Transverse colon (tissue), 4 donors: Measurements from ENCODE around the gene CA6. TPM values are rescaled to one million over a fixed set of nuclear protein-coding genes. Genes with fewer than 3 reads are reported as not detected.

Experiments used
- DNase-seq: peaks from one replicate; pipeline ENCODE4 v3.0.0-alpha.2; 2019
- H3K27ac ChIP-seq, 4 donors: fragments of 200-600 bp; sonication (generic); 2 replicates each; pipeline ENCODE4 v1.5.1; 2016 to 2018; ENCODE audit warnings: inconsistent platforms in 4 of 4
- H3K27me3 ChIP-seq: fragments of 200-600 bp; sonication (generic); 2 replicates; pipeline ENCODE4 v1.5.1; 2017; ENCODE audit warnings: inconsistent platforms
- H3K36me3 ChIP-seq, 4 donors: fragments of 200-600 bp; sonication (generic); 2 replicates each; pipeline ENCODE4 v1.5.1; 2017 to 2019; ENCODE audit warnings: inconsistent platforms in 4 of 4
- H3K4me1 ChIP-seq, 4 donors: fragments of 200-600 bp; sonication (generic); 2 replicates each; pipeline ENCODE4 v1.5.1; 2017 to 2020; ENCODE audit warnings: inconsistent platforms in 4 of 4
- H3K4me3 ChIP-seq, 4 donors: fragments of 200-600 bp; sonication (generic); 1 replicate in 1 of 4; 2 replicates in 3 of 4; pipeline versions ENCODE4 v1.5.1 to v1.6.1; 2017 to 2019; ENCODE audit warnings: inconsistent platforms in 4 of 4
- H3K9me3 ChIP-seq, 2 donors: fragments of 200-600 bp; sonication (generic); 2 replicates each; pipeline ENCODE4 v1.5.1; 2017 to 2019; ENCODE audit warnings: inconsistent platforms in 2 of 2
- EP300 ChIP-seq: sonication (generic); formaldehyde crosslinking; IDR thresholded peaks from one replicate; pipeline ENCODE4 v1.6.1; 2017; ENCODE audit warnings: antibody characterized with exemption, low read depth
- POLR2A ChIP-seq: fragments of 450-650 bp; IDR thresholded peaks from one replicate; pipeline ENCODE4 v1.6.1; 2016; ENCODE audit warnings: antibody characterized with exemption, mild to moderate bottlenecking, moderate library complexity
- POLR2AphosphoS5 ChIP-seq, 3 donors: sonication (generic); formaldehyde crosslinking; IDR thresholded peaks; one replicate each; pipeline ENCODE4 v1.6.1; 2016; ENCODE audit warnings: antibody characterized with exemption in 3 of 3
- WGBS, 2 donors: methylation state at CpG; one replicate each; pipeline ENCODE4 v1.1.5; 2018; ENCODE audit warnings: low coverage in 1 of 2; 5-methylcytosine and 5-hydroxymethylcytosine counted together
- in situ Hi-C, 4 donors: fragments of 200-750 bp; cut with MboI; loops; one replicate each; pipeline versions ENCODE4 v1.15.0 to v1.15.1; 2017; ENCODE audit warnings: low sequenced_read_pairs in 3 of 4, low pct_ligation_motif_present in 1 of 4, low pct_unique_long_range_greater_than_20kb in 1 of 4
- intact Hi-C: fragments of 100-400 bp; cut with DNase I; formaldehyde crosslinking; loops from one replicate; pipeline ENCODE4 v1.15.1; 2023; ENCODE audit warnings: low total_unique reads
- total RNA-seq, 4 donors: library from RNA; depleted of rRNA; stranded (reverse); fragments of >200 nt; gene quantifications; one replicate each; pipeline ENCODE4 v1.1.0, GENCODE V29; 2016
- TF ChIP-seq, protein P1 (sequence below), 5 experiments: fragments of 200-600 bp in 3 of 5; fragments of 450-650 bp in 2 of 5; sonication (generic) in 3 of 5; IDR thresholded peaks; 1 replicate in 2 of 5; 2 replicates in 3 of 5; pipeline ENCODE4 v1.5.1; 2016 to 2017; ENCODE audit warnings: antibody characterized with exemption in 5 of 5, inconsistent platforms in 3 of 5, mild to moderate bottlenecking in 2 of 5, moderate library complexity in 1 of 5

CA6 gene
- total RNA-seq, 4 donors from 2014 or later: not detected

DNA sequence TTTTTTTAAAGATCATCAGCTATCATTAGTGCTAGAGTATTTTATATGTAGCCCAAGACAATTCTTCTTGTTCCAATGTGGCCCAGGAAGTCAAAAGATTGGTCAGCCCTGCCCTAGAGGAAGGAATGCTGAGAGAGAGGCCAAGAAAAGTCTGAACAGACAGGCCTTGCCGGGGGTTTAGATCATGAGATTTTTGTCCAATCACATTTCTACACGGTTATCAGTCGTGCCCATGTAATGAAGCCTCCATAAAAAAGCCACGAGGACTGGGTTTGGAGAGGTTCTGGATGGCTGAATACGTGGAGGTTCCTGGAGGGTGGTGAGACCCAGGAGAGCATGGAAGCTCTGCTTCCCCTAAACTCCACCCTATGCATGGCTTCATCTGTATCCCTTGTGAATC lies 42.9 kb upstream of the CA6 start:
- in situ Hi-C loops: no loop called here
- Histone ChIP-seq H3K27ac (no peak overlapping the region), H3K4me1 (peaks cover 0 to 5% (median 0%) of the 10 kb centered on the region in 4 donors), H3K4me3 (no peak overlapping the region), H3K27me3 (no peaks in the 10 kb centered on the region), H3K36me3 (no peaks in the 10 kb centered on the region), H3K9me3 (no peaks in the 10 kb centered on the region)
- TF ChIP-seq, protein P1, sequence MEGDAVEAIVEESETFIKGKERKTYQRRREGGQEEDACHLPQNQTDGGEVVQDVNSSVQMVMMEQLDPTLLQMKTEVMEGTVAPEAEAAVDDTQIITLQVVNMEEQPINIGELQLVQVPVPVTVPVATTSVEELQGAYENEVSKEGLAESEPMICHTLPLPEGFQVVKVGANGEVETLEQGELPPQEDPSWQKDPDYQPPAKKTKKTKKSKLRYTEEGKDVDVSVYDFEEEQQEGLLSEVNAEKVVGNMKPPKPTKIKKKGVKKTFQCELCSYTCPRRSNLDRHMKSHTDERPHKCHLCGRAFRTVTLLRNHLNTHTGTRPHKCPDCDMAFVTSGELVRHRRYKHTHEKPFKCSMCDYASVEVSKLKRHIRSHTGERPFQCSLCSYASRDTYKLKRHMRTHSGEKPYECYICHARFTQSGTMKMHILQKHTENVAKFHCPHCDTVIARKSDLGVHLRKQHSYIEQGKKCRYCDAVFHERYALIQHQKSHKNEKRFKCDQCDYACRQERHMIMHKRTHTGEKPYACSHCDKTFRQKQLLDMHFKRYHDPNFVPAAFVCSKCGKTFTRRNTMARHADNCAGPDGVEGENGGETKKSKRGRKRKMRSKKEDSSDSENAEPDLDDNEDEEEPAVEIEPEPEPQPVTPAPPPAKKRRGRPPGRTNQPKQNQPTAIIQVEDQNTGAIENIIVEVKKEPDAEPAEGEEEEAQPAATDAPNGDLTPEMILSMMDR (IDR thresholded peaks at IDR 0.05): no peak
- no peak for TF ChIP-seq EP300
- no peak for TF ChIP-seq POLR2AphosphoS5 (IDR thresholded peaks at IDR 0.05)
- no peak for TF ChIP-seq POLR2A
- intact Hi-C loops: loop anchor here (5.0 kb wide), 1 partner anchor 1290 kb away; no protein-coding TSS in a partner anchor
- DNase-seq: no peak
- 67 to 78% methylated on average over 1 to 5 of the region's 5 CpGs for WGBS, 2 donors

DNA sequence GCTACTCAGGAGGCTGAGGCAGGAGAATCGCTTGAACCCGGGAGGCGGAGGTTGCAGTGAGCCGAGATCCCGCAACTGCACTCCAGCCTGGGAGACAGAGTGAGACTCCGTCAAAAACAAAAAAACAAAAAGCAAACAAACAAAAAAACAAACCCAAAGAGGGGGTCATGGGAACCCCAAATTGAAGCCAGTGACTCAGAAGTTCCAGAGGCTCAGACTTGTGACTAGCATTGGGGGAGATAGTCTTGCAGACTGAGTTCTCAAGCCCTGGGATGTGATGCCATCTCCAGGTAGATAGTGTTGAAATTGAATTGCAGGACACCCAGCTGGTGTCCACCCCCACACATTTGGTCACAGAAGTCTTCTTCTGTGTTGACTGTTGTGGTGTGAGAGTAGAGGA lies 42.3 kb upstream of the CA6 start:
- Histone ChIP-seq H3K36me3 (no peaks in the 10 kb centered on the region), H3K27me3 (no peaks in the 10 kb centered on the region), H3K27ac (peak overlapping the region in 1 of 4 donors; percentile 15), H3K9me3 (no peaks in the 10 kb centered on the region), H3K4me3 (no peak overlapping the region), H3K4me1 (peaks cover 0 to 5% (median 0%) of the 10 kb centered on the region in 4 donors)
- in situ Hi-C loops (no loop called here), intact Hi-C loops (loop anchor here (5.0 kb wide), 1 partner anchor 1289 kb away; no protein-coding TSS in a partner anchor)
- 90% methylated on average over 6 of the region's 6 CpGs; no CpG with 5 or more reads in 1 of the 2 donors for WGBS, 2 donors
- DNase-seq: no peak
- no peak for TF ChIP-seq EP300
- no peak for TF ChIP-seq POLR2A
- TF ChIP-seq, protein P1 (IDR thresholded peaks at IDR 0.05): no peak
- TF ChIP-seq POLR2AphosphoS5 (IDR thresholded peaks at IDR 0.05): no peak

DNA sequence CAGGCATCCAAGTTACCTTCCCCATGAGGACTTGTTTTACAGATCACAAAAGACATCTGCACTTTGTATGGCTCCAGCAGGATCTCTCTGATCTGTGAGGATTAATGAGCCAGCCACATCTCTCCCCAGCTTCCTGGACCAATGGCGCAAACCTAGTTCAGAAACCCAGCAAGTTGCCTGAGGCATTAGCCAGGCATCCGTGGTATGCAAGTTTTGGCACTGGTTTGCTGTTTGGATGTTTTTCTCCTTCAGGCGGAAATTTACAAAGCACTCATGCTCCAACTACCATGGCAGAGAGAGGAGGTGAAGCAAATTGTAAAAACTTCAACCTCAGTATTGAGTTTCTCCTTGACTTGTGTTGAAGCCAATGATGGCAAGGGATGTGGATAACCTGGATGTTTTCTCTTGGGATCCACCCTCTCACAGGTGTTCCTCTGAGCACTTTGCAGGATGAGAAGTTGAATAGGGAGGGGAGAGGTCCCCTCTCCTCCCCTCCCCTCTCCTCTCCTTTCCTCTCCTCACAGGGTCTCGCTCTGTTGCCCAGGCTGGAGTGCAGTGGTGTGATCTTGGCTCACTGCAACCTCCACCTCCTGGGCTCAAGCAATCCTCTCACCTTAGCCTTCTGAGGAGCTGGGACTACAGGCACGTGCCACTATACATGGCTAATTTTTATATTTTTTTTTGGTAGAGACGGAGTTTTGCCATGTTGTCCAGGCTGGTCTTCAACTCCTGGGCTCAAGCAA lies 41.6 kb upstream of the CA6 start:
- TF ChIP-seq POLR2A: no peak
- peak in 2 of 3 donors; percentile 25 to 27 for TF ChIP-seq POLR2AphosphoS5 (IDR thresholded peaks at IDR 0.05)
- no peaks in the 10 kb centered on the region for H3K36me3 ChIP-seq
- 78% methylated on average over 6 of the region's 6 CpGs; no CpG with 5 or more reads in 1 of the 2 donors for WGBS, 2 donors
- H3K4me1 ChIP-seq: peaks cover 0 to 5% (median 0%) of the 10 kb centered on the region in 4 donors
- no peaks in the 10 kb centered on the region for H3K27me3 ChIP-seq
- intact Hi-C loops: loop anchor here (5.0 kb wide), 1 partner anchor 1288 kb away; no protein-coding TSS in a partner anchor
- DNase-seq: peak; percentile 21
- in situ Hi-C loops: no loop called here
- peak overlapping the region in 1 of 4 donors; percentile 15 for H3K27ac ChIP-seq
- H3K4me3 ChIP-seq: no peak overlapping the region
- no peaks in the 10 kb centered on the region for H3K9me3 ChIP-seq

DNA sequence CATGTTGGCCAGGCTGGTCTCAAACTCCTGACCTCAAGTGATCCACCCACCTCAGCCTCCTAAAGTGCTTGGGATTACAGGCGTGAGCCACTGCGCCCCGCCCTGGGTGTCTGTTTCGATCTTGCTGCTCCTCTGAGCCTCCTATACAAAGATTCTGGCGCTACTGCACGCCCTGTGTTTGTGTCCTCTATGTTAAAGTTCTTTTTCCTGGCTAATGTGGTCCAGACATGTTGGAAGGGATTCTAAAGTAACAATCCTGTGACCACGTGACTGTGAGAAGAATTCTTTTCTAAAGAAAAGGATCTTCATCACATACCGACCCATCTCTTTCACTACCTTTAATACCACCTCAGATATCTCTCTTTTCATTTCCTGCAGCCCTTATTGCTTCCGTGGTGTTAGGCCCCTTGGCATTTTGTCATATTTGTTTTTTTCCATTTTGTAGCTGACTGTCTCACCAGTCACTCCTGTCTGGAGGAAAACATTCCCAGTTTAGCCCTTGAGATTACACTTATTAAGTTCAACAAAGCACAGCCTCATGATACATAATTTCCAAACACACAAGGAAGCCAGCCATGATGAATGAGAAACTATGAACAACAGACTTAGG lies 40.0 kb upstream of the CA6 start:
- DNase-seq: no peak
- Histone ChIP-seq H3K4me3 (no peak overlapping the region), H3K4me1 (peaks cover 0 to 5% (median 0%) of the 10 kb centered on the region in 4 donors), H3K27me3 (no peaks in the 10 kb centered on the region), H3K9me3 (no peaks in the 10 kb centered on the region), H3K27ac (no peak overlapping the region), H3K36me3 (no peaks in the 10 kb centered on the region)
- intact Hi-C loops (no loop called here), in situ Hi-C loops (no loop called here)
- 41 to 69% methylated on average over 4 to 9 of the region's 9 CpGs for WGBS, 2 donors
- TF ChIP-seq, protein P1 (IDR thresholded peaks at IDR 0.05): no peak
- no peak for TF ChIP-seq EP300
- TF ChIP-seq POLR2A: no peak
- no peak for TF ChIP-seq POLR2AphosphoS5 (IDR thresholded peaks at IDR 0.05)
